Caco-2 (cell line): ENCODE measurements around the gene DSCAM. TPM values are rescaled to one million over a fixed set of nuclear protein-coding genes. Genes with fewer than 3 reads are reported as not detected.

Experiments
- BruUV-seq: library from RNA; stranded (reverse); fragments of 400-500 nt; replicated peaks from 2 replicates; lab custom pipeline; 2021; lab: Mats Ljungman, UMichigan
- CTCF ChIA-PET: fragments of 300-600 bp; sonication (Branson Sonifier 250); formaldehyde crosslinking; loops from one replicate; lab custom pipeline; 2022; ENCODE audit warnings: antibody characterized with exemption; lab: Charles Lee
- POLR2A ChIA-PET: fragments of 300-600 bp; sonication (Branson Sonifier 250); formaldehyde crosslinking; loops from one replicate; lab custom pipeline; 2022; ENCODE audit warnings: antibody characterized with exemption; lab: Charles Lee
- DNase-seq, 2 experiments: peaks; one replicate each; pipeline versions ENCODE4 v3.0.0 to v3.0.0-alpha.2; 2020 to 2022
- H3K27me3 ChIP-seq: replicated peaks from 2 replicates; pipeline ENCODE4 v1.6.0; 2011; ENCODE audit warnings: low read length; ENCODE audit not compliant: control insufficient read depth, insufficient read depth
- H3K36me3 ChIP-seq: 2 replicates; pipeline ENCODE4 v1.5.1; 2011; ENCODE audit warnings: low read length; ENCODE audit not compliant: control insufficient read depth, insufficient read depth
- H3K4me1 ChIP-seq: fragments of 250-450 bp; sonication (Bioruptor Pico); 2 replicates; pipeline ENCODE4 v1.5.1; 2020; ENCODE audit warnings: mild to moderate bottlenecking
- H3K4me3 ChIP-seq: 2 replicates; pipeline ENCODE4 v1.5.1; 2011; ENCODE audit warnings: low read depth, mild to moderate bottlenecking, control low read depth, low read length
- H3K9me3 ChIP-seq: fragments of 250-450 bp; sonication (Bioruptor Pico); 2 replicates; pipeline ENCODE4 v1.5.1; 2020; ENCODE audit warnings: mild to moderate bottlenecking, moderate library complexity
- H3K27ac Mint-ChIP-seq: one replicate; pipeline ENCODE4 v1.8.0; 2022; ENCODE audit warnings: mixed read lengths; ENCODE audit not compliant: unreplicated experiment
- H3K27me3 Mint-ChIP-seq: one replicate; pipeline ENCODE4 v1.8.0; 2022; ENCODE audit warnings: mixed read lengths; ENCODE audit not compliant: insufficient read depth, unreplicated experiment
- H3K36me3 Mint-ChIP-seq: one replicate; pipeline ENCODE4 v1.8.0; 2022; ENCODE audit warnings: mild to moderate bottlenecking, mixed read lengths; ENCODE audit not compliant: insufficient read depth, unreplicated experiment
- H3K4me1 Mint-ChIP-seq: one replicate; pipeline ENCODE4 v1.8.0; 2022; ENCODE audit warnings: low read depth, mixed read lengths; ENCODE audit not compliant: unreplicated experiment
- H3K4me3 Mint-ChIP-seq: one replicate; pipeline ENCODE4 v1.8.0; 2022; ENCODE audit warnings: mild to moderate bottlenecking, moderate library complexity, mixed read lengths; ENCODE audit not compliant: unreplicated experiment
- H3K9me3 Mint-ChIP-seq: one replicate; pipeline ENCODE4 v1.8.0; 2022; ENCODE audit warnings: mixed read lengths; ENCODE audit not compliant: unreplicated experiment
- intact Hi-C: fragments of 100-400 bp; cut with micrococcal nuclease; formaldehyde crosslinking; loops from one replicate; pipeline ENCODE4 v1.10.0; 2022; ENCODE audit not compliant: unreplicated experiment
- total RNA-seq: library from RNA; stranded (reverse); gene quantifications from 2 replicates; pipeline ENCODE4 v1.2.3, GENCODE V29; 2022
- TF ChIP-seq, protein P1 (sequence below), 2 experiments: fragments of 200-600 bp in 1 of 2; IDR thresholded peaks; 1 replicate in 1 of 2; 2 replicates in 1 of 2; pipeline versions ENCODE4 v1.5.1 to v1.8.0; 2011 to 2022; ENCODE audit warnings: antibody characterized with exemption in 1 of 2, control low read depth in 1 of 2, inconsistent platforms in 1 of 2, low read depth in 1 of 2, low read length in 1 of 2, mild to moderate bottlenecking in 1 of 2, moderate library complexity in 1 of 2; ENCODE audit not compliant: insufficient read depth in 1 of 2, severe bottlenecking in 1 of 2, unreplicated experiment in 1 of 2

The DSCAM gene
- total RNA-seq, 1 experiment from 2014 or later: not detected

DNA sequence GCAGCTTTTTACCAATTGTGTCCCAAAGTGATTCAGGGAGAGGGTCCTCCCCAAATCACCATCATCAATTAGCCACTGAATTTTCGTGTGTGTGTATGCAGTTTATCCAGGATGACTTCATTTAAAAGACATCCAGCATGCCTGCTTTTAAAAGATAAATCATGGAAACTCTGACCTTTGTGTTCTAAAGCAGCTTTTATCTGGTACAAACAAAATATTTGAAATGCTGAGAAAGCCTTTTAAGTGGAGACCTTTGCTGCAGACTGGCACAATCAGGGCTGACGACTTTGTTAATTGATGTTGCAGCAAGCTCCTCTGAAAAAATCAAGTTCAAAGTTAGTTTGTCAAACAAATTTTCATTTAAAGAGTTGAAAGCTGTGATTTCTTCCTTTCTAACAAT, 875.0 kb downstream of the DSCAM start:
- CTCF ChIA-PET: interaction anchor here (0.6 to 1.2 kb wide), 3 partner anchors 10 to 184 kb away, joined by 3 to 4 read pairs (median 3); no protein-coding TSS in a partner anchor
- intact Hi-C loops: no loop called here

DNA sequence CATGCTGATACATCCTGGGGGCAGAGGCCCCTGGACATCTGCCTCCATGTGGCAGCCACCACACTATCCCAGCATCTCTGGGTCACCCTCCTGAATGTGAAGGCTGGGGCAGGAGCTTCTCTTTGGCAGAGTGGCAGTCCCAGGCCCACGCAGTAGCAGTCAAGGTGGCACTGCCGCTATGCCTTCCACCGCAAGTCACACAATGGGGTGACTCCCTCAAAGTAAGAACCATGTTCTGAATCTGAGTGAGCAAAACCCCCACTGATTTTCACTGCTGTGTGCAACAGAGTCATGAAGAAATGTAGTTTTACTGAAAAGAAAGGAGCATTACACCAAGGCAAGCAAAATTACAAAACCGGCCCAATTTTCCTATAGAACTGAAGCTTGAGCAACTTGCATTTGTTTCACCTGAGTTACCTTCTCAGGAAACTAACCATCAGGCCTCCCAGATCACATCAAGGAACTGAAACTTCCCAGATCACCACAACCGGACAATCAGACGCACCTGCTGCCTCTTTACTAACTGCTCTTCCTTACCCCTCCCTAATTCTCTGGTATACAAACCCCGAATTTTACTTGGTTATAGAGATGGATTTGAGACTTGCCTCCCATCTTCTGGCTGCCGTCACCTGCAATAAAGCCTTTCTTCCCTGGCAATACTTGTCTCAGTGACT, 877.1 kb downstream of the DSCAM start:
- CTCF ChIA-PET: no interaction called here
- H3K4me1 ChIP-seq: peaks cover 36% of the 10 kb centered on the region
- no peaks in the 10 kb centered on the region for H3K36me3 ChIP-seq
- no peak overlapping the region for H3K4me3 ChIP-seq
- no peak for DNase-seq
- no peak overlapping the region for H3K4me3 Mint-ChIP-seq
- no peaks in the 10 kb centered on the region for H3K36me3 Mint-ChIP-seq
- intact Hi-C loops: no loop called here
- no peaks in the 10 kb centered on the region for H3K27me3 Mint-ChIP-seq
- peaks cover 14% of the 10 kb centered on the region for H3K9me3 ChIP-seq
- peaks cover 7% of the 10 kb centered on the region for H3K4me1 Mint-ChIP-seq
- BruUV-seq: no TSS peak
- POLR2A ChIA-PET: no interaction called here
- H3K27ac Mint-ChIP-seq: peak overlapping the region; percentile 22
- H3K9me3 Mint-ChIP-seq: no peaks in the 10 kb centered on the region
- no peaks in the 10 kb centered on the region for H3K27me3 ChIP-seq
- TF ChIP-seq, protein P1, sequence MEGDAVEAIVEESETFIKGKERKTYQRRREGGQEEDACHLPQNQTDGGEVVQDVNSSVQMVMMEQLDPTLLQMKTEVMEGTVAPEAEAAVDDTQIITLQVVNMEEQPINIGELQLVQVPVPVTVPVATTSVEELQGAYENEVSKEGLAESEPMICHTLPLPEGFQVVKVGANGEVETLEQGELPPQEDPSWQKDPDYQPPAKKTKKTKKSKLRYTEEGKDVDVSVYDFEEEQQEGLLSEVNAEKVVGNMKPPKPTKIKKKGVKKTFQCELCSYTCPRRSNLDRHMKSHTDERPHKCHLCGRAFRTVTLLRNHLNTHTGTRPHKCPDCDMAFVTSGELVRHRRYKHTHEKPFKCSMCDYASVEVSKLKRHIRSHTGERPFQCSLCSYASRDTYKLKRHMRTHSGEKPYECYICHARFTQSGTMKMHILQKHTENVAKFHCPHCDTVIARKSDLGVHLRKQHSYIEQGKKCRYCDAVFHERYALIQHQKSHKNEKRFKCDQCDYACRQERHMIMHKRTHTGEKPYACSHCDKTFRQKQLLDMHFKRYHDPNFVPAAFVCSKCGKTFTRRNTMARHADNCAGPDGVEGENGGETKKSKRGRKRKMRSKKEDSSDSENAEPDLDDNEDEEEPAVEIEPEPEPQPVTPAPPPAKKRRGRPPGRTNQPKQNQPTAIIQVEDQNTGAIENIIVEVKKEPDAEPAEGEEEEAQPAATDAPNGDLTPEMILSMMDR (IDR thresholded peaks at IDR 0.05; ENCODE audit: insufficient read depth in 1 of 2, low read depth in 1 of 2, low read length in 1 of 2, severe bottlenecking in 1 of 2, unreplicated experiment in 1 of 2): no peak

More for the DNA sequence above, 875.0 kb downstream of the DSCAM start:
- peaks cover 7% of the 10 kb centered on the region for H3K4me1 Mint-ChIP-seq
- peak; percentile 48 to 59 for DNase-seq
- H3K36me3 Mint-ChIP-seq: no peaks in the 10 kb centered on the region
- BruUV-seq: TSS peak; percentile 83
- Histone ChIP-seq H3K36me3 (no peaks in the 10 kb centered on the region), H3K27me3 (no peaks in the 10 kb centered on the region), H3K4me1 (peaks cover 36% of the 10 kb centered on the region), H3K4me3 (no peak overlapping the region), H3K9me3 (peaks cover under 1% of the 10 kb centered on the region; the same call in 1 of the 2 replicates)
- H3K27me3 Mint-ChIP-seq: no peaks in the 10 kb centered on the region
- peak overlapping the region; percentile 53 for H3K4me3 Mint-ChIP-seq
- H3K9me3 Mint-ChIP-seq: no peaks in the 10 kb centered on the region
- no peak overlapping the region for H3K27ac Mint-ChIP-seq
- TF ChIP-seq, protein P1 (IDR thresholded peaks at IDR 0.05; ENCODE audit: insufficient read depth in 1 of 2, low read depth in 1 of 2, low read length in 1 of 2, severe bottlenecking in 1 of 2, unreplicated experiment in 1 of 2): no peak
- POLR2A ChIA-PET: interaction anchor here (0.6 kb wide), 1 partner anchor 62 kb away, joined by 5 read pairs; no protein-coding TSS in a partner anchor

DNA sequence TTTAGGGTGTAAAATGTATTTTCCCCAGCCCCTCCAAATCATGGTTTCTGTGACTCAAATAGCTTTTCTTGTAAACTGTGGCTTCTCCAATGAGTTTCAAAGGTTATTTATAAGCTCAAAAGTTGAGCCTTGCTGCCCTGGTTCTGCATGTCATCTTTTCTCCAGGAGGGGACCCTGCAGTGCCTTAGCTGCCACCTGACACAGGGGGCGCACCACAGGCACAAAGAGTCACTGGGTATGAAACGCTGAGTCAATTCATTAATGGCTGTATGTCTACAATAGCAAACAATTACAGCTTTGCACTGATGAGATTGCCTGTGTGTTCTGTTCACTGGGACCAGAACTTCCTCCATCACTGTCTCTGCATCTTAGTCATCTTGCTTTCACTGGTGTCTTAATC, 878.9 kb downstream of the DSCAM start:
- intact Hi-C loops: no loop called here
- CTCF ChIA-PET: no interaction called here
- TF ChIP-seq, protein P1 (IDR thresholded peaks at IDR 0.05; ENCODE audit: insufficient read depth in 1 of 2, low read depth in 1 of 2, low read length in 1 of 2, severe bottlenecking in 1 of 2, unreplicated experiment in 1 of 2): no peak
- H3K36me3 ChIP-seq: no peaks in the 10 kb centered on the region
- DNase-seq: no peak
- Mint-ChIP-seq H3K36me3 (no peaks in the 10 kb centered on the region), H3K4me1 (peaks cover 7% of the 10 kb centered on the region), H3K9me3 (peaks cover 6% of the 10 kb centered on the region), H3K27me3 (no peaks in the 10 kb centered on the region), H3K4me3 (no peak overlapping the region), H3K27ac (no peak overlapping the region)
- POLR2A ChIA-PET: no interaction called here
- no TSS peak for BruUV-seq
- peaks cover 14% of the 10 kb centered on the region for H3K9me3 ChIP-seq
- H3K4me3 ChIP-seq: no peak overlapping the region
- peaks cover 25% of the 10 kb centered on the region for H3K4me1 ChIP-seq
- no peaks in the 10 kb centered on the region for H3K27me3 ChIP-seq
